GM12801 (cell line): Measurements from ENCODE around the gene BCL3.

Experiments
- TF ChIP-seq, protein P1 (sequence below): IDR thresholded peaks from one replicate; pipeline ENCODE4 v1.5.1; 2011; ENCODE audit warnings: control low read depth; ENCODE audit not compliant: insufficient read length; ENCODE audit errors: extremely low read depth

Gene BCL3

GRCh38 chr19:44799627-44800346, 51.3 kb downstream of the BCL3 start:
- TF ChIP-seq, protein P1, sequence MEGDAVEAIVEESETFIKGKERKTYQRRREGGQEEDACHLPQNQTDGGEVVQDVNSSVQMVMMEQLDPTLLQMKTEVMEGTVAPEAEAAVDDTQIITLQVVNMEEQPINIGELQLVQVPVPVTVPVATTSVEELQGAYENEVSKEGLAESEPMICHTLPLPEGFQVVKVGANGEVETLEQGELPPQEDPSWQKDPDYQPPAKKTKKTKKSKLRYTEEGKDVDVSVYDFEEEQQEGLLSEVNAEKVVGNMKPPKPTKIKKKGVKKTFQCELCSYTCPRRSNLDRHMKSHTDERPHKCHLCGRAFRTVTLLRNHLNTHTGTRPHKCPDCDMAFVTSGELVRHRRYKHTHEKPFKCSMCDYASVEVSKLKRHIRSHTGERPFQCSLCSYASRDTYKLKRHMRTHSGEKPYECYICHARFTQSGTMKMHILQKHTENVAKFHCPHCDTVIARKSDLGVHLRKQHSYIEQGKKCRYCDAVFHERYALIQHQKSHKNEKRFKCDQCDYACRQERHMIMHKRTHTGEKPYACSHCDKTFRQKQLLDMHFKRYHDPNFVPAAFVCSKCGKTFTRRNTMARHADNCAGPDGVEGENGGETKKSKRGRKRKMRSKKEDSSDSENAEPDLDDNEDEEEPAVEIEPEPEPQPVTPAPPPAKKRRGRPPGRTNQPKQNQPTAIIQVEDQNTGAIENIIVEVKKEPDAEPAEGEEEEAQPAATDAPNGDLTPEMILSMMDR: no peak

GRCh38 chr19:44800461-44800860, 52.0 kb downstream of the BCL3 start:
- TF ChIP-seq, protein P1: peak; percentile 88

DNA sequence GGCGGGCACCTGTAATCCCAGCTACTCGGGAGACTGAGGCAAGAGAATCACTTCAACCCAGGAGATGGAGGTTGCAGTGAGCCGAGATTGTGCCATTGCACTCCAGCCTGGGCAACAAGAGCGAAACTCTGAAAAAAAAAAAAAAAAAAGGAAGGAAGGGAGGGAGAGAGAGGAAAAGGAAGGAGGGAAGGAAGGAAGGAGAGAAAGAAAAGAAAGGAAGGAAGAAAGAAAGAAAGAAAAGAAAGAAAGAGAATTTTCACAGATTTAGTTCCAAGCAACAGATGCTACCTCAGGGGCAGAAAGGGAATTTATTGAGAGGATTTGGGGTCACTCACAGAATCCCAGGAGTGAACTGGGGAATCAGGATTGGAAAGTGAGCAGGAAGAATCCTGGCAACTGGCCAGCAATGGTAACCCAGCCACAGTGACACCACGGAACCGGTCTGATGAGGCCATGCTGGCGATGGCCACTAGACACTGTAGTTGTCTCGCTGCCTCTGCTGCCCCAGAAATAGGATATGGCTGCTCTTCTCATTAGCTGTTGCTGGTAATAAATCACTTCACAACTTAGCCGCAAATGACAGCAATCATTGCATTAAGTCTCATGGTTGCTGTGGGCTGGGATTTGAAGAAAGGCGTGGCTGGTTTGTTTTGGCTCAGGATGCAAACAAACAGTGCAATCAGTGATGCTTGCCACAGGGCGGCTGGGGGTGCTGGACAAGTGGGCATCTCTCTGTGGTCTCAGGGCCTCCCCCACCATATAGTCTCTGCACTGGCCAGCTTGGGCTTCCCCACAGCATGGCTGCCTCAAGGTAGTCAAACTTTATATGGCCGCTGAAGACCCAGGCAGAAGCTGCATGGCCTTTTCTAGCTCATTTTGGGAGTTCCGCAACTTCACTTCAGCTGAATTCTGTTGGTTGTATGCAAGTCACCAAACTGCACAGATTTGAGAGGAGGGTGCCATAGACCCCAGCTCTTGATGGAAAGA, 55.2 kb downstream of the BCL3 start:
- TF ChIP-seq, protein P1: no peak

DNA sequence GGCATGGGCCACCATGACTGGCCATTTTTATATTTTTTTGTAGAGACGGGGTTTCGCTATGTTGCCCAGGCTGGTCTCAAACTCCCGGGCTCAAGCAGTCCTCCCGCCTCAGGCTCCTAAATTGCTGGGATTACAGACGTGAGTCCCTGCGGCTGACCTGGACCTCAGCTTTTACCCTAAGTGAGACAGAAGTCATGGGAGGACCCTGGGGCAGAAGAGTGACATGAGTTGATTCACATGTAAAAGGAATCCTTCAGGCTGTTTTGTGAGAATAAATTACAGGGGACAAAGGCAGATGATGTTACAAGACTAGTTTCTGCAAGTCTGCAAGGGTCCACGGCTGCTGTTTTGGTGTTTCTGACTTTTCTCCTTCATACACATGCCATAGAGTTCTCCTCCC, 57.8 kb downstream of the BCL3 start:
- TF ChIP-seq, protein P1: no peak

GRCh38 chr19:44807162-44807561, 58.7 kb downstream of the BCL3 start:
- TF ChIP-seq, protein P1: no peak

- TF ChIP-seq, protein P1: no peak
Measured at GRCh38 chr19:44807652-44808462, 59.3 kb downstream of the BCL3 start.
